ENCODE measurements around the gene NPFFR1.

NPFFR1 gene

GRCh38 chr10:70284542-70285475, 1.0 kb upstream of the NPFFR1 start:
- H3K36me3 Mint-ChIP-seq (ENCODE audit: low read depth), result no peaks in the 10 kb centered on the region
- peaks cover 58% of the 10 kb centered on the region for H3K27me3 Mint-ChIP-seq
- no peaks in the 10 kb centered on the region for H3K9me3 Mint-ChIP-seq
- no peak overlapping the region for H3K4me3 Mint-ChIP-seq
- no peak for DNase-seq
- H3K27ac Mint-ChIP-seq, result no peak overlapping the region
- peaks cover 3% of the 10 kb centered on the region for H3K4me1 Mint-ChIP-seq (ENCODE audit: low read depth)

GRCh38 chr10:70283071-70283444, 746 bp downstream of the NPFFR1 start:
- H3K9me3 Mint-ChIP-seq, result no peaks in the 10 kb centered on the region
- peaks cover 58% of the 10 kb centered on the region for H3K27me3 Mint-ChIP-seq
- DNase-seq, result no peak
- no peaks in the 10 kb centered on the region for H3K36me3 Mint-ChIP-seq (ENCODE audit: low read depth)
- H3K4me3 Mint-ChIP-seq, result no peak overlapping the region
- H3K4me1 Mint-ChIP-seq (ENCODE audit: low read depth), result peaks cover 3% of the 10 kb centered on the region
- no peak overlapping the region for H3K27ac Mint-ChIP-seq

DNA sequence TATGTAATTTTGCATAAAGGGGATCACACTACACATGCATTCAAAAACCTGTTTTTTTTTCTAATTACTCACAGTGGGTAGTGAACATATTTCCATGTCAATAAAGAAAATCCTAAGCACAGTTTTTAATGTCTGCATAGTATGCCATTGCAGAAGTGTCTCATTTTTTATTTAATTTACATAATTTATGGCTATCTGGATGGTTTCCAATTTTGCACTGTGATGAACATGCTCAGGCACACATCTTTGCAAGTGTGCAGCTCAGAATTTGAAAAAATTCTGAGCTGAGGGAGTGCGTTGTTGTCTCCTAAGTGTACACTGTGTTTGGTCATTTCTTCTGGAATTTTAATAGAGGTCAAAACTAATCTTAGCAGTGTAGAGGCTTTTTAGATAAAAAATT, 2.2 kb downstream of the NPFFR1 start:
- Mint-ChIP-seq H3K9me3 (no peaks in the 10 kb centered on the region), H3K36me3 (ENCODE audit: low read depth) (no peaks in the 10 kb centered on the region), H3K4me1 (ENCODE audit: low read depth) (peaks cover 3% of the 10 kb centered on the region), H3K27me3 (peaks cover 51% of the 10 kb centered on the region), H3K4me3 (no peak overlapping the region), H3K27ac (no peak overlapping the region)
- DNase-seq, result no peak

DNA sequence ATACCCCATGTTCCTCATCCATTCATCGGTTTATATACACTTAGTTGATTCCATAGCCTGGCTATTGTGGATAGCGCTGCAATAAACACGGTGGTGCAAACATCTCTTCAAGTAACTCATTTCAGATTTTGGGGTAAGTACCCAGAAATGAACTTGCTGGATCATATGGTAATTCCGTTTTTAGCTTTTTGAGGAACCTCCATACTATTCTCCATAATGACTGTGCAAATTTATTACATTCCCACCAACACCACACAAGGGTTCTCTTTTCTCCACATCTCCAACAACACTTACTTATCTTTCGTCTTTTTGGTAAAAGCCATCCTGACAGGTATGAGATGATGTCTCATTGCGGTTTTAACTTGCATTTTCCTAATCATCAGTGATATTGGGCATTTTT, 3.7 kb downstream of the NPFFR1 start:
- H3K27ac Mint-ChIP-seq, result no peak overlapping the region
- peaks cover 3% of the 10 kb centered on the region for H3K4me1 Mint-ChIP-seq (ENCODE audit: low read depth)
- H3K36me3 Mint-ChIP-seq (ENCODE audit: low read depth), result no peaks in the 10 kb centered on the region
- no peak overlapping the region for H3K4me3 Mint-ChIP-seq
- DNase-seq, result no peak
- peaks cover 37% of the 10 kb centered on the region for H3K27me3 Mint-ChIP-seq
- no peaks in the 10 kb centered on the region for H3K9me3 Mint-ChIP-seq

DNA sequence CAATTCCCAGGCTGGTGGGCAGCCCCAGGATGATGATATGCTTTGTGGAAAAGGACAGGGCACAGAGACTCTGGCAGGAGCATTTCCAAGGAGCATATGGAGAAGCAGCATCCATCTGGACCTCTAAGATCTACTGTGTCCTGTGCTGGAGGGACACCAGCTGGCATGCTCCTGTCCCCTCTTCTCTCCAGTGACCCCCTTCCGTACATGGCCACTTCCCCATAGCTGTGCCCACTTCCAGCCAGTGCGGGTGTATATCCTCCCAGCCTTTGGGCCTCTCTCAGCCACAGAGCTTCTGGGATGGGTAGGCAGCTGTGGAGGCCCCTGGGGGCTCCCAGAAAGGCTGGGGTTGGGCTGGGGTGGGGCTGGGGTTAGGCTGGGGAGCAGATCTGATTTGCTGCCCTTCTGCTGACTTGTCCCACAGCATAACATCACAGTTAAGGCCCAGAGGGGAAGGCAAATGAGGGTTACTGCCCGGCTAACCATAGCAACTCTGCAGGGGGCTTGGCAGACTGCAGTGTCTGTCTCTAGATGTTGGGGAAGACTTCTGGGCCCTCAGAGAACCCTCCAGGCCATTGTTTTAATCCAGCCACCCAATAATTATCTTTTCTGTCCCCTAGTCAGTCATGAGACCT, 6.3 kb downstream of the NPFFR1 start:
- Mint-ChIP-seq H3K4me1 (ENCODE audit: low read depth) (peaks cover 9% of the 10 kb centered on the region), H3K36me3 (ENCODE audit: low read depth) (no peaks in the 10 kb centered on the region), H3K9me3 (no peaks in the 10 kb centered on the region), H3K4me3 (no peak overlapping the region), H3K27me3 (peaks cover 15% of the 10 kb centered on the region), H3K27ac (no peak overlapping the region)
- no peak for DNase-seq

DNA sequence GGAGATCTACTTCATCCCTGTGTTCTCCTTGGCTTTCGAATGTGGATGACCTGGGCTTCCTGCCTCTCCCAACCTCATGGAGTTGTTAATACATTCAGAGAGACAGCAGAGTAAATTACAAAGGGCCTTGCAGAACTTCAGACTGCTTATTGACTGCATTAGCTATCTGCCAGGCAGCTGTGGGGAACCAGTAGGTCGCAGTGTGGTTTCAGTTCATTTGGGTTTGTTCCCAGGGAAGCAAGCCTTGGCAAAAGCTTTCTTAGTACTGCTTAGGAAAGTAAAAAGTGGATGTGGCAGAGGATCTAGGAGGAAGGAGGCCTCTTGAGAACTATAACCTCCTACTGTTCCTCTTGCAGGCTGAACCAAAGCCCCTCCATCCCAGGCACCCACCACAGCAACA, 9.2 kb downstream of the NPFFR1 start:
- Mint-ChIP-seq H3K4me1 (ENCODE audit: low read depth) (peaks cover 15% of the 10 kb centered on the region), H3K27ac (no peak overlapping the region), H3K4me3 (no peak overlapping the region), H3K27me3 (no peaks in the 10 kb centered on the region), H3K36me3 (ENCODE audit: low read depth) (no peaks in the 10 kb centered on the region), H3K9me3 (no peaks in the 10 kb centered on the region)
- DNase-seq, result no peak

- Mint-ChIP-seq H3K36me3 (ENCODE audit: low read depth) (no peaks in the 10 kb centered on the region), H3K27ac (peak overlapping the region; percentile 27), H3K9me3 (no peaks in the 10 kb centered on the region), H3K4me1 (ENCODE audit: low read depth) (peaks cover 15% of the 10 kb centered on the region), H3K4me3 (no peak overlapping the region), H3K27me3 (no peaks in the 10 kb centered on the region)
- peak; percentile 42 for DNase-seq
These were observed 10.9 kb downstream of the NPFFR1 start for GRCh38 chr10:70272925-70273316.

GRCh38 chr10:70271996-70272924, 11.5 kb downstream of the NPFFR1 start:
- H3K4me3 Mint-ChIP-seq, result no peak overlapping the region
- peaks cover 19% of the 10 kb centered on the region for H3K4me1 Mint-ChIP-seq (ENCODE audit: low read depth)
- H3K27ac Mint-ChIP-seq, result peak overlapping the region; percentile 27
- no peaks in the 10 kb centered on the region for H3K27me3 Mint-ChIP-seq
- no peaks in the 10 kb centered on the region for H3K9me3 Mint-ChIP-seq
- no peaks in the 10 kb centered on the region for H3K36me3 Mint-ChIP-seq (ENCODE audit: low read depth)
- no peak for DNase-seq

- Mint-ChIP-seq H3K27ac (no peak overlapping the region), H3K4me3 (no peak overlapping the region), H3K9me3 (no peaks in the 10 kb centered on the region), H3K27me3 (no peaks in the 10 kb centered on the region), H3K36me3 (ENCODE audit: low read depth) (no peaks in the 10 kb centered on the region), H3K4me1 (ENCODE audit: low read depth) (peaks cover 24% of the 10 kb centered on the region)
- no peak for DNase-seq
These were observed 12.9 kb downstream of the NPFFR1 start for GRCh38 chr10:70270952-70271351.

- H3K27ac Mint-ChIP-seq, result no peak overlapping the region
- peaks cover 24% of the 10 kb centered on the region for H3K4me1 Mint-ChIP-seq (ENCODE audit: low read depth)
- H3K4me3 Mint-ChIP-seq, result no peak overlapping the region
- no peaks in the 10 kb centered on the region for H3K9me3 Mint-ChIP-seq
- no peaks in the 10 kb centered on the region for H3K27me3 Mint-ChIP-seq
- DNase-seq, result no peak
- H3K36me3 Mint-ChIP-seq (ENCODE audit: low read depth), result no peaks in the 10 kb centered on the region
These were observed 14.1 kb downstream of the NPFFR1 start for GRCh38 chr10:70269741-70270140.

GRCh38 chr10:70268376-70268775, 15.4 kb downstream of the NPFFR1 start:
- H3K4me3 Mint-ChIP-seq, result no peak overlapping the region
- no peak overlapping the region for H3K27ac Mint-ChIP-seq
- H3K36me3 Mint-ChIP-seq (ENCODE audit: low read depth), result no peaks in the 10 kb centered on the region
- no peaks in the 10 kb centered on the region for H3K9me3 Mint-ChIP-seq
- peaks cover 23% of the 10 kb centered on the region for H3K4me1 Mint-ChIP-seq (ENCODE audit: low read depth)
- H3K27me3 Mint-ChIP-seq, result no peaks in the 10 kb centered on the region
- DNase-seq, result no peak

- Mint-ChIP-seq H3K27me3 (no peaks in the 10 kb centered on the region), H3K27ac (peak overlapping the region; percentile 37), H3K9me3 (no peaks in the 10 kb centered on the region), H3K4me1 (ENCODE audit: low read depth) (peaks cover 13% of the 10 kb centered on the region), H3K36me3 (ENCODE audit: low read depth) (no peaks in the 10 kb centered on the region), H3K4me3 (no peak overlapping the region)
- DNase-seq, result no peak
These were observed 16.5 kb downstream of the NPFFR1 start for GRCh38 chr10:70267161-70267933.

GRCh38 chr10:70266701-70267100, 17.1 kb downstream of the NPFFR1 start:
- DNase-seq, result no peak
- Mint-ChIP-seq H3K4me1 (ENCODE audit: low read depth) (peaks cover 10% of the 10 kb centered on the region), H3K9me3 (no peaks in the 10 kb centered on the region), H3K4me3 (no peak overlapping the region), H3K36me3 (ENCODE audit: low read depth) (no peaks in the 10 kb centered on the region), H3K27ac (peak overlapping the region; percentile 3), H3K27me3 (no peaks in the 10 kb centered on the region)

- Mint-ChIP-seq H3K27ac (no peak overlapping the region), H3K4me1 (ENCODE audit: low read depth) (peaks cover 9% of the 10 kb centered on the region), H3K4me3 (no peak overlapping the region), H3K9me3 (peaks cover 2% of the 10 kb centered on the region), H3K36me3 (ENCODE audit: low read depth) (no peaks in the 10 kb centered on the region), H3K27me3 (no peaks in the 10 kb centered on the region)
- DNase-seq, result no peak
These were observed 17.7 kb downstream of the NPFFR1 start for GRCh38 chr10:70266056-70266455.

Measured in activated T-cell treated with anti-CD3 and anti-CD28 coated beads, Interleukin-2, amount 50 U/mL, for 24 hours (primary cell).